ENCODE measurements around the gene MPG.

The MPG gene

GRCh38 chr16:60166-60565, 17.9 kb upstream of the MPG start:
- H3K4me3 ChIP-seq (ENCODE audit: low read depth, low read length): no peak overlapping the region
- TF ChIP-seq CTCF (IDR thresholded peaks at IDR 0.05; ENCODE audit: control insufficient read depth, extremely low read depth, insufficient read depth): no peak
- no peak for DNase-seq (ENCODE audit: low read depth)

GRCh38 chr16:60929-61878, 16.8 kb upstream of the MPG start:
- no peak for TF ChIP-seq CTCF (IDR thresholded peaks at IDR 0.05; ENCODE audit: control insufficient read depth, extremely low read depth, insufficient read depth)
- no peak overlapping the region for H3K4me3 ChIP-seq (ENCODE audit: low read depth, low read length)
- DNase-seq (ENCODE audit: low read depth): no peak

- DNase-seq (ENCODE audit: low read depth): no peak
- no peak overlapping the region for H3K4me3 ChIP-seq (ENCODE audit: low read depth, low read length)
- TF ChIP-seq CTCF (IDR thresholded peaks at IDR 0.05; ENCODE audit: control insufficient read depth, extremely low read depth, insufficient read depth): no peak
Measured at GRCh38 chr16:61879-62281, 16.1 kb upstream of the MPG start.

- TF ChIP-seq CTCF (IDR thresholded peaks at IDR 0.05; ENCODE audit: control insufficient read depth, extremely low read depth, insufficient read depth): no peak
- H3K4me3 ChIP-seq (ENCODE audit: low read depth, low read length): no peak overlapping the region
- no peak for DNase-seq (ENCODE audit: low read depth)
Measured at GRCh38 chr16:62283-62967, 15.6 kb upstream of the MPG start.

- no peak for DNase-seq (ENCODE audit: low read depth)
- no peak for TF ChIP-seq CTCF (IDR thresholded peaks at IDR 0.05; ENCODE audit: control insufficient read depth, extremely low read depth, insufficient read depth)
- no peak overlapping the region for H3K4me3 ChIP-seq (ENCODE audit: low read depth, low read length)
Measured at GRCh38 chr16:62968-63391, 15.0 kb upstream of the MPG start.

- TF ChIP-seq CTCF (IDR thresholded peaks at IDR 0.05; ENCODE audit: control insufficient read depth, extremely low read depth, insufficient read depth): no peak
- H3K4me3 ChIP-seq (ENCODE audit: low read depth, low read length): no peak overlapping the region
- no peak for DNase-seq (ENCODE audit: low read depth)
Measured at GRCh38 chr16:63466-63865, 14.6 kb upstream of the MPG start.
